A204.1 (cell line): ENCODE measurements around the gene PTPRM.

Source experiments
- FAIRE-seq: peaks from 2 replicates; lab custom pipeline; 2012; peaks lifted over from hg19 to GRCh38; lab: Jason Lieb, UNC

PTPRM gene

DNA sequence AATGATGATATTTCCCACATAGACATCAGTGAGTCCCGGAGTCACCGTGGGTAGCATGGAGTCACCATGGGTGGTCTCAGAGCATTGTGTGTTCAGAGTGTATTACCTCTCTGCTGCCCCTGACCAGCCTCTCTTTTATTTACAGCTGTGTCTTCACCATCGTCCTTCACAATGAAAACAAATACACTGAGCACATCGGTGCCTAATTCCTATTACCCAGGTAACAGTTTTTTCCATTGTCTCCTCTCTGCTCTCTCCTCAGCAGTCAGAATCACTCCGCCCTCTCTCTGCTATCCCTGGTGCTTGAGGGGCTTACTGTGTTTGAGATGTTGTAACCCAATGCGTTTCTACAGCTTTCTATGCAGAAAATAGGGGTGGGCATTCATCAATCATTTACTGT lies 680.6 kb downstream of the PTPRM start:
- FAIRE-seq, result no peak

DNA sequence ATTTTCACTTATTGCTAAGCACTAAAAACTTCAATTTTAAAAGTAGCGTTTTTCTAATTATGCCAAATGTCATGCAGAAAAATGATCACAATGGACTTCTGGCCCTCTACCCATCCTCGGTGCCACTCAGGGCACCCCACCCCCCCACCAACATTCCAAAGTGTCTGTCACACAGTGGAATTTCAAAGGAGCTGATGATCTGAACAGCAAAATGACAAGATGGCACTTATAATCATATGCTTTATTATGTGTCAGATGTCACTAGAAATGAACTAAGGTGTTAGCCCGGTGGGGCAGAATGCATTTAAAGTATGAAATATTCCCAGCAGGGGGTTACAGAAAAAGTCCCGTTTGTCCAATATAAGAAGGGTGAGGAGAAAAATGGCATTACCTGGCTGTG lies 681.5 kb downstream of the PTPRM start:
- no peak for FAIRE-seq

DNA sequence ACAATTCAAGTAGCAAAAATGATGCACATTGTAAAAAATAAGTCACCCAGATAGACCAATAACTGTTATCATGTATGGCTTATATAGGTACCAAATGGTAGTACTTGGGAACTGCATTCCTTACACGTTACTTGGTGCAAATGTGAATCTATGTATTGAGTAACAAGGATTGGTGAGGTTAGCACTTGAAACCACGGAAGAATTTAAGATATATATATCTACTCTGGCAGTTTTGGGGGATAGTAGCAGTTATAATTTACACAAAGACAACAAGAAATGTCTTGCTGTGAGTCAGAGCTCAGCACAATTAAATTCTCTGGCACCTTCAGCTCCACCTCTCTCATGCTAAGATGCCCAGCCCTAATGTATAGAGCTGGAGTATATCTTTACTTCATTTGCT lies 682.7 kb downstream of the PTPRM start:
- FAIRE-seq, result no peak

DNA sequence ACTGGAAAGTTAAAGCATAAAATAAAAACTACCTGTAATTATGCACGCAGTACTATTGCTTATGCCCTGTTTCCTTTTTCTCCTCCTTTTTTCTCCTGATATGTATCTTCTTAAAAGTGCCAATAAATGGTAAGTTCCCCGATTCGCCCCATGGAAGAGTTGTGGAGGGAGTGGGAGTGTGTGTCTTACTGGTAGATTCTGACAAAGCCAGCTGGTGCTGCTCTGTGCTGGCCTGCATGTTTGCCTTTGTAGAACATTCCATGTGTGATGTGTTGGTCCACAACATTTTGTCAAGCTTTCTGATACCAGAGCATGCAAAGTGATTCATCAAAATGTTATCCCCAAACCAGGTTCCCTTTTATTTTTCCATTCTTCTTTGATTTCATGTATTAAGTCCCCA lies 685.3 kb downstream of the PTPRM start:
- no peak for FAIRE-seq

DNA sequence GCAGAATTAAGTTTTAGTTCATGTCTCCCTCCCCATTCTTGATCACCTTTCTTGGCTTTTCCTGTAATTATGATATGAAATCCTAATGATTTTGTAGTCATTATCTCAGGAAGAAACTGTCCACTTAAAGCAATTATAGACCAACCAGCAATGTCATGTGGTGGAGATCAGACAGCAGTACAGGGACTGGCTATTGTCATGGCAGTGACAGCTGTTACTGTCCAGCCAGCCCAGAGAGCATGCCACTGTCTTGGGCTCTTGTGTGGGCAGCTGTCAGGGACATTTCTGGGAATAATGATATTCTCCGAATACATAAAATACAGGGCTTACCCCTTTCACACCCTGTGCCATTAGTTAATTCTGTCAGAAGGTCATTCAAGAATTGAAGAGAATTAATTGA lies 686.8 kb downstream of the PTPRM start:
- no peak for FAIRE-seq

DNA sequence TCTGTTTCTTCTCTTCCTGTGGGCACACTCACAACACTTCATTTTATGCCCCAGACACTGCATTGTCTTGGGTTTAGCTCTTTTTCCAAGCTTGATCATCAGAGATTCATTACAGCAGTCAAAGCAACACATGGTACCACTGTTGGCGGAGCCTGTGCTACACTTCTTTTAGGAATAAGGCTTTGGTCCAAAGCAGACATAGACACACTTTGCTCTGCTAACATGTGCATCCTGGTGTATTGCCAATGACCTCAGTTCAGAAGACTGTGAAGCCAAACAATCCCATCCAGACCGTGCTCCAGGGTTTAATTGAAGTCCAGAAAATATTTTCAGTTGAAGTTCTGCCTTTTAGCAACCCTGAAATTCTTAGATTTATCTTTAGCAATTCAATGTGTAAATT lies 687.5 kb downstream of the PTPRM start:
- no peak for FAIRE-seq

DNA sequence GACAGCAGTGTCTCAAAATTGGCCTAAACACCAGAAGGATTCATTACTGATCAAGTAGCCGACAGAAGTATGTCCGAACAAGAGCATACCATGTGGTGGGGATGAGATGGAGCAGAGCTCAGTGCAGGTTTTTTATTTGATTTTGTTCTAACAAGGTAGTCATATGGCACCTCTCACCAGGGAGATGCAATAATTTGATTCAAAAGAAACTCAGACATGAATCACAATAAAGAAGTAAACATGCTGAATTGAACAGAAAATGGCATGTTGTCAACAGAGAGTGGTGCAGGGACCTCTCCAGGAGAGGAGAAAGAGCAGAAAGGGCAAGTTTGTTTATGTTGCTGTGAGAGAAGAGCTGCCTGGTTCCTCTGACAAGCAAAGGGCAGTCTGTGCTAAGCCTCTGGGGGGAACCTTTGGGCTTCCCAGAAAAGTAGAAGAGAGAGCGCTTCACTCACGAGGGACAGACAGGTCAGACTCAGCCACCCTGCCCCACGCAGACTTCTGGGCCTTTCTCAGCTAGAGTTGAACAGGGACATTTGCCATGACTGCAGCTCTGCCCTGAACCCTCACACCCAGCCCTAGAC lies 690.8 kb downstream of the PTPRM start:
- no peak for FAIRE-seq

DNA sequence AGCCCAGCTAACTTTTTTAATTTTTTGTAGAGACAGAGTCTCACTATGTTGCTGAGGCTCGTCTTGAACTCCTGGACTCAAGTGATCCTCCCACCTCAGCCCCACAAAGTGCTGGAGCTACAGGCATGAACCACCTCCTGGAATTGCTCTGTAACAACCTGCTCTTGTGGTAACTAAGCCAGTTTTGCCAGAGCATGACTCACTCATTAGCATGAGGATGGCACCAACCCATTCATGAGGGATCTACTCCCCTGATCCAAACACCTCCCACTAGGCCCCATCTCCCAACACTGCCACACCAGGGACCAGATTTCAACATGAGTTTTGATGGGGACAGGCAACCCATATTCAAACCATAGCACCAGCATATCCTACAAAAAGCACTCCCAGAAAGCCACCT lies 693.2 kb downstream of the PTPRM start:
- FAIRE-seq, result no peak

DNA sequence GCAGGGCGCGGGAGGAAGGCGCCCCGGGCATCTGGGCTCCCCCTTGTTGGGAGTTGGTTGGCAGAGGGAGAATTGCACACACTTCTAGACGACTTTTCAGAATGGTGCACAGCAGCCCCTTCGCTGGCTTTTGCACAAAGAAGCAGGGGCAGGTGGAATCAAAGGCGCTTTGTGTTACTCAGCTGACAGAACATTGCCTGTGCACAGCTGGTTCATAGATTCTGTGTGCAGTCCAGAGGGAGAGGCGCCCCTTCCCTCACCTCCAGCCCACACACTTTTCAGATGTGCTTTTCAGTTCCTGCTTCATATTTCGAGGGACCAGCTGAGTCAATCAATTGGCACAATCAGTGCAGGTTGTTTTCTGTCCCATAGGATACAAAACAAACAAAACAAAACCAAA lies 693.7 kb downstream of the PTPRM start:
- FAIRE-seq, result no peak

DNA sequence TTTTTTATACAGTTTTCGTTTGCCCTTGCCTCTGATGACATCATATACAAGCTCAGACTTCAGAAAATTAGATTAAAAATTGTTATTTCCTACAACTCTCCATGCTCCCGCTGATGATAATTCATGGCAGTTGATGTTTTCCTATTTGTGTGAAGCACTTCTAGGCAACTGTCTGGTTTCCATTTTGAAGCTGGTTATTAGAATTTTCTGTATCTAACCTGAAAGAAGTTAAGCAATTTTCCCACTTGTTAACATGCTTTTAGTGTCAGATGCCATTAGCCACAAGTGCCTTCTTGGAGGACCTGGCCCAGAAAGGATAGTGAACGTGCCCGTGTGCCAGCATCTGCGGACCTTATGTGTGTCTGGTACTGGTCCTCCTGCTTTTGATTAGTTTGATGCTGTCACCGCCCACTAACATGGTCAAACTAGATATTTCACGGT lies 694.6 kb downstream of the PTPRM start:
- FAIRE-seq, result no peak

DNA sequence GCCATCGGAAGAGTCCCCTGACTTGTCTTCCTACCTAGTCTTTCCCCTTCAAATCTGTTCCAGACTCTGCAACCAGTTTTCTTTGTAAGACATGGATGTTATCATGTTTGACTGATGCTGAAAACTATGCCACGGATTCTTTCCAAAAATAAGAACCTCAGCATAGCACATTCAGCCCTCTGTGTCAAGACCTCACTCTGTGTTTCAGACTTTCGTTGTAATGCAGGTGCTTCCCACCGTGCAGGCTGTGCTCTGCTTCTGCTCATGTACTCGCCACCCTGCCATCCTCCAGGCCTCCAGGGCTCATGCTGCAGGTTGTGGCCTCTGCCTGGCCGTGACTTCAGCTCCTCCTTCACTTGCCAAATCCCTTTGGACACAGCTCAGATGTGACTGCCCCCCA lies 695.1 kb downstream of the PTPRM start:
- FAIRE-seq, result no peak

DNA sequence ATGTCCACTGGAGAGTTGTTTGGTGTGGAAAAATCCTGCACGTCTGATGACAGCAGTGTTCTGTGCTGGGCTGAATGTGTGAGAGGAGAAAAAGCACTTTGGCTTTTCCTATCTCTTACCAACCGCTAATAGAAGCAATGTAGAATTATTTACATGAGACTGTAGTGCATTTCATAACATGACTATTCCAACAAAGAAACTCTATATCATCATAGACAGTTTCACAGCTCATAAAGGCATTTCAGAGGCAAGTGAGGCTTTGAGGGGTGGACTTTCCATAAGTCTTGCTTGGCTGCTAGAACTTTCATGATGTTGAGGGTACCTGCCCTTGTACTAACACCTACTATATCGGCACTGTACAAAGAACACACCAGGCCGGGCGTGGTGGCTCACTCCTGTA lies 697.0 kb downstream of the PTPRM start:
- no peak for FAIRE-seq

DNA sequence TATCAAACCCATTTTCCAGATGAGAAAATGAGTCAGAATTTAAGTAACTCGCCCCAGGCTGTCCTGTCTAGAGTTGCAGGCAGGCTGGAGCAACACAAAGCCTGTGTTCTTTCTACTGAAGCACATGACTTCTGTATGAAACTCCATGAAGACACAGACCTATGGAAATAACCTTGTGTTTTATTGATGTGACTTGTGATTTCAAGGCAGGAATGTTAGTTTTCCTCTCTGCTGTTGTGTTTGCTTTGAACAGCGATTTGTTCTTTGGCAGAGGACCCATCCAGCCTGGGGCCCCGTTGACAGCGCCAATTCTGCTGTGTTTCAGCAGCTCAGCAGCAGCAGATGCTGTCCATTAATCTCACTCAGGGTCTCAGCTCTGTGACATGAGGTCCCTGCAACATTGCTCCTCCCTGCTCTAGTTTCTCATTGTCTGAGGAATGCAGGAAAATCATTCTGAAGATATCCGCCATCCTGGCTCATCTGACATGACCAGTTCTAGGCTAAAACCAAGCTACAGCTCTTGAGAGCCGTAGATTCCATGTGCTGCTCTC lies 697.8 kb downstream of the PTPRM start:
- FAIRE-seq, result no peak

DNA sequence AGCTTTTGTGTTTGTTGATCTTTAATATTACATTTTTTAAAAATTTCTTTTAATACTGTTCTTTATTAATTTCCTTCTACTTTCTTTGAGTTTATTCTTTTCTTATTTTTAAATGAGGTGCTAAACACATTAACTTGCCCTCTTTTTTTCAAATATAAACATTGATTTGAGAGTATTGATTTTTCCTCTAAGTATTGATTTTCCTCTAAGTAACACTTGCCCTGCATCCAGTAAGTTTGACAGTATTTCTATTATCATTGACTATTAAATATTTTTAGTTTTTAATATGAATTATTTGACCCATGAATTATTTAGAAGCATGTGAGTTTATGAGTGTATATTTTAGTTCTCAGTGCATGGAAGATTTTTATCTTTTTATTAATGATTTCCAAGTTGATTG lies 705.1 kb downstream of the PTPRM start:
- FAIRE-seq, result no peak

DNA sequence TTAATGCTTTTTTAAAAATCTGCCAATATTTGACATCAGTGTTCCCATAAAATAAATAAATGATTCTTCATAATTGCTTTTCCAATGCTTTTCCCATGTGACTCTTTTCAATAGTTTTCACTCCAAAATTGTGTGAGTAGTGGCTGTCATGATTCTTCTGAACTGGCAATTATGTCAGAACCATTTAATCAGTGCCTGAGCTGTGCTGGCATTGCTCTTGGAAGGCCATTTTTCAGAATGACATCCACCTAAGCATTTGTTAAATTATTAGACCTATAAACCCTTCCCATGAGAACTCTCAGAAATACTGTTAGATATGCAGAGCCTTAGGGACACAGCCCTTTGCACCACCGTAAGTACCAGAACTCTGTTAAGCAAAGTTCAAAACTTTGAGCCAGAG lies 707.3 kb downstream of the PTPRM start:
- no peak for FAIRE-seq

DNA sequence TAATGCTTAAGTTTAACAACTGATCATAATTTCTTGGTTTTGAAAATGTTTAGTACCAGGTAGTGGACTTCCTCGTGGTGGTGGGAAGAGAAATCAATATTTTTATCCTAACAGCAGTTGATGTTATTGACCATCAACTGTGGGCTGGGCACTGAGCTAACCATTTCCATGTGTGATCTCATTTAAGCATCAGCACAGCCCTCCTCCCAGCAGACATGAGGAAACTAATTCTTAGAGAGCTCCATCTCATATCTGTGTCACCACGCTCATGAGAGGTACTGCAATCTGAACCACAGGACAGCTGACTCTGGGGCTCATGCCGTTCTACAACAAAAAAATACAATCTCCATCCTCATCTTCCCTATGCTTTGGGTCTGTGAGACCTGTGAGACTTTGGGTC lies 709.3 kb downstream of the PTPRM start:
- no peak for FAIRE-seq

DNA sequence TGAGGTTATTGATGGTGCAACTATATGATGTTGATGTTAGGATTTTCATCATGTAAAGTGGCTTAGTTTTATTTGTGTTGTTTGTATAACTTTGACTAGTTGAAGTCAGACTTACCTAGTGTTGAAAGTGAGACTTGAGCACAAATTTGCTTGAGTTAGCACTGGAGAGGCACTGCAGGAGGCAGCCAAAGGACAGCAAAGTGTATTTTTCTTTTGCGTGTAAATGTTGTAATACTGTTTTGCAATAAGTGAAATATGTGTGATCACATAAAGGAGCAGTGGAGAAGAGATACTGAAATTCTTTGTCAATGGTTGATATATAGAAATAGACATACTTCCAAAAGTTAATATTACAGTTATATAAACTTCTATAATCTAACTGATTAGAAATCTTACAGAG lies 710.2 kb downstream of the PTPRM start:
- FAIRE-seq, result no peak

DNA sequence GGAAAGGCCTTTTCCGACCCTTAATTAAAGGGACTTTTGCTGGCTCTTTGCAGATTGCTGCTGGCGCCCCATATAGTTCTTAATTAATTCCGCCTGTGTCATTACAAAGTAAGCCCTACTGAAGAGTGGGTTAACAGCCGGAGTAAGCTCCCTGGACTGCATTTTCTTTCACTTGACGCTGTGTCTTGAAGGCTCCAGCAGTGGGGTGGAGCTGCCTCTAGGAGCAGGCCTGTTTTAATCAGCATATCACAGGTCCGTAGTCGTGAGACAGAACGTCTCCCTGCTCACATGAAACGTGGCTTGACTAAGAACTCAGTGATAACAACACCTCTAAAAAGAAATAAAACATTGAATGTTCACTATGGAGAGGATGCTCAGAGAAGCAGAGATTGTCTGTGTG lies 712.2 kb downstream of the PTPRM start:
- no peak for FAIRE-seq

DNA sequence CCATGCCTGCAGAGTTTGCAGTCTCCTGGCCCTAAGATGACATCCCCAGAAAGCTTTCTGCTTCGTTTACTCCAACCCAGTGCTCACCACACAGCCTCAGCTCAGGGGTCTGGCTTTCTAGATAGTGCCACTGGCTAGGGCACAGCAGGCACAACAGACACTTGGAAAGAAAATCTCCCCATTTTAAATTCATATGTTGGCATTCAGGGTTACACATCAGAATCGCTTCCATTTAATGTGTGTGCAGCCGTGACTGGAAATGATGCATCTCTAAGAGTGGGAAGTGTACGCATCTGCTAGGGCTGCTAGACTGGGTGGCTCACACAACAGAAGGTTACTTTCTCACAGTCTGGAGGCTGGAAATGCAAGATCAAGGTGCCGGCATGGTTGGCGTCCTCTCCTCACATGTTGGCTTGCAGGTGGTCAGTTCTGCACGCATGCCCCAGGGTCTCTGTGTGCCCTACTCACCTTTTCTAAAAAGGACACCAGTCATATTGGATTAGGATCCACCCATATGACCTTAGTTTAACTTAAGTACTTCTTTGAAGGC lies 712.7 kb downstream of the PTPRM start:
- FAIRE-seq, result no peak

DNA sequence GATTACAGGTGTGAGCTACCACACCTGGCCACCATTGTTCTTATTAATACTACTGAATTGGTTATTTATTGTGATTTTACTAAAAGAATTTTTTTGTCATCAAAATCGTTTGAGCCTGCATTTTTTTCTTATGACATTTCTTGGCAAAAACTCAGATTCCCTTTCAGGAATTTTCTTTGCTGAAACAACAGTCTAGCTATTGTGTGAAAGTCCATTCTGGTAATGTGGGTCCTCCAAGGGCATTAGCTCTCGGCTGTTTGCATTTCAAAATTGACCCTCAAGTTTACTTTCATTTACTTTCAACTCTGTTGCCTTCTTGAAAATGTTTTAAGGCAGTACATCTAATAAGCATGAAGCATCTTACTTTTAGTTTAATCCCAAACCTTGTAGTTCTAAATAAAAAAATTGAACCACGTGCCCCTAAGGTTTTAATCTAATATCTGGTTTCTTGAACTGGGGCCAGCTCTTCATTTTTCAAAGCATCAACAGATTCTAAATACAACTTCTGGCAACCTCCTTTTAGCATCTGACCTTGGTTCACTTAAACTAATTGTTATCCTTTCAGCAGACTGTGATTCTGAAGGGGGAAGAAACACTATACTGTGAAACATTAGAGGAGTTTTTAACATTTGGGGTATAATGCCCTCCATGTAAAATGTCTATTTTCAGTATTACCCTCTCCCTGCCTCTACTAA lies 716.9 kb downstream of the PTPRM start:
- no peak for FAIRE-seq

DNA sequence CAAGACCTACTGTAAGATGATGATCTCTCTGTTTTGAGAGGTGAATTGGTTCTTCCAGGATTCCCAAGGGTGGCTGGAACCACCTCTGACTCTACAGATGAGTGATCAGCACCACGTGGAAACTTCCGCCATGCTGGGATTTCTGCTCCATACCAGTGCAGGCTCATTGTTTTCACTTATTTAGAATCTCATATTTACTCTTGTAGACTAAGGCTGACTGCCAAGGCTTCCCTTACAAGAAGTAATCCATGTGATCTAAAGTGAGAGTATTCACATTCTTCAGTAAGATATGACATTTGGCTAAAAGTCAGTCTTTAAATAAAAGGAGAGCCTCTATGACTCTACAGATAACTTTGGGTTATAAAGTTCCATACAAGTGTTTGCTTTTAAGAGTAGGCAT lies 719.2 kb downstream of the PTPRM start:
- no peak for FAIRE-seq

DNA sequence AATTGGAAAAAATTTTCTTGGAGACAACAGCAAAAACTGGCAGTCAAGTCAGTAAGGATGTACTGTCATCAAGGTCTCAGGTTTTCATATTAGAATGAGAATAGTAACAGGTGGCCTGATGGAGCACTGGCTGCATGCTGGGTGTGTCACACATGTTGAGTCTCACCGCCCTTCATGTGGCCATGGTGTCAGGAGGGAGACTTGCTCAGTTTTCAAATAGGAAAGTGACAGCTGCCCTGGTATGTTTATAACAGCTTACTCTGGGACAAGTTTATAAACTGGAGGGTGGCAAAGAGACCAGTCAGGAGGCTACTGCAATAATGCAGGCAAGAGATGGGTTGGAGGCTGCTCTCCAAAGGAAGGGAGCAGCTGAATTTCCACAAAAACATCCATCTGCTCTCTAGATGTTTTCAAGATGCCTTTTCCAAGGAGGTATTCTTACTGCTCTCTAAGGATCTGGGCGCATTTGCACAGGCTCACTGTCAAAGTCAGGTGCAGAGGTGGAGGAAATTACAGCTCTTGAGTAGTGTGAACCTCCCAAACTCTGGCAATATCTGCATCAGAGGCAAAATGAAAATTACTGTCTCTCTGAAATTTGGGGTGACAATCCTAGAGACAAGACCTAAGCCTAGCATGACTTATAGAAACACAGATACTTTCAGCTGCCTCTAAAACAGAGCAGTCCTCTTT lies 720.2 kb downstream of the PTPRM start:
- FAIRE-seq, result no peak

DNA sequence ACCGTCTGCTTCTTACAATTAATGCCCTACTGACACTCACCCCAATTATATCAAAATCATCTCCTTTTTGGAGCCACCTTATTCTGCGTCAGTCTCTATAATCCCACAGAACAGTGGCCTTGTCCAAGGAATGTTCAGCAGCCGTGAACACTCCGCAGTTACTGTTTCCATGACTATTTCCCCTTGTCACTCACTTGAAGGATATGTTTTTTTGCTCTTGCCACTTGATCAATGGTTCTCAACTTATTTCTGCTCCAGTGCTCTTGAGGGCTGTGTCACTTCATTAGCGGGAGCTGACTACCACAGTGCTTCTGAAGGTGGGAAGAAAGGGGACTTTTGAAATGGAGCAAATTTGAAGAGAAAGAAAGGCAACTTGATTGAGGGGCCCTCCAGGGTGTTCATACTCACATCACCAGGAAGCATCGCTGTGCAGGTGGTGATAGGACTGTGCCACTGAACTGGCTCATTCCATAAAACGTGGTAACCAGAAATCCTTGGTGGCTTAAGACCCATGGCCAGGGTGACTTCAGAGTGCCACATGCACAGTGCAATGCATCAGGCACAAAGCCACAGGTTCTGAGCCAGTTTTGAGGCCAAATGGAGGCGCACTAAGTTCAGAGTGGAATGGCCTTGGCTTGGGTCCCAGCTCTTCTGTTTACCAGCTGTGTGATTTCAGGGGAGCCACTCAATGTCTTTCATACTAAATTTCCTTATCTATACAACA lies 721.5 kb downstream of the PTPRM start:
- FAIRE-seq, result no peak
